Ovary (tissue), 3 donors: ENCODE measurements around the gene PHKB.

ENCODE experiments used
- CTCF ChIP-seq, 3 donors: fragments of 450-650 bp in 2 of 3; fragments of 200-600 bp in 1 of 3; IDR thresholded peaks; one replicate each; pipeline versions ENCODE4 v1.5.1 to v1.8.0; 2016 to 2022; ENCODE audit warnings: antibody characterized with exemption in 3 of 3, mild to moderate bottlenecking in 1 of 3
- POLR2A ChIP-seq: fragments of 450-650 bp; IDR thresholded peaks from one replicate; pipeline ENCODE4 v1.6.1; 2017; ENCODE audit warnings: antibody characterized with exemption, mild to moderate bottlenecking, moderate library complexity
- donor health status: DM: no; HTN: no; CAD: no.

- TF ChIP-seq CTCF (IDR thresholded peaks at IDR 0.05): no peak
- no peak for TF ChIP-seq POLR2A
Measured at GRCh38 chr16:47722046-47722445, 260.9 kb downstream of the PHKB start.
